HepG2 (cell line): Measurements from ENCODE around the gene MPIG6B. TPM values are rescaled to one million over a fixed set of nuclear protein-coding genes. Genes with fewer than 3 reads are reported as not detected.

Experiments
- FOSL2 ChIP-seq: sonication (generic); formaldehyde crosslinking; IDR thresholded peaks from 2 replicates; pipeline ENCODE4 v1.4.0; 2020; ENCODE audit warnings: missing genetic modification reagents
- FOXA3 ChIP-seq: IDR thresholded peaks from 2 replicates; pipeline ENCODE4 v1.6.1; 2016; ENCODE audit warnings: missing genetic modification reagents, missing compliant biosample characterization
- JDP2 ChIP-seq: sonication (generic); formaldehyde crosslinking; IDR thresholded peaks from 2 replicates; pipeline ENCODE4 v1.8.1; 2022; ENCODE audit warnings: missing genetic modification reagents, borderline replicate concordance
- KAT2B ChIP-seq: fragments of 150-350 bp; IDR thresholded peaks from 2 replicates; pipeline ENCODE4 v1.6.1; 2014; ENCODE audit warnings: low read depth, low read length, borderline replicate concordance
- RBAK ChIP-seq: sonication (generic); formaldehyde crosslinking; IDR thresholded peaks from 2 replicates; pipeline ENCODE4 v1.5.1; 2020; ENCODE audit warnings: mild to moderate bottlenecking, missing genetic modification reagents
- SIN3A ChIP-seq: IDR thresholded peaks from 2 replicates; pipeline ENCODE4 v1.6.1; 2011; ENCODE audit warnings: low read depth, mild to moderate bottlenecking, control low read depth, low read length, borderline replicate concordance
- U2AF1 ChIP-seq: fragments of 200-400 bp; formaldehyde crosslinking; optimal IDR thresholded peaks from 2 replicates; pipeline ENCODE3; 2017; ENCODE audit warnings: mild to moderate bottlenecking, low read depth, low read length
- ZNF317 ChIP-seq: sonication (generic); formaldehyde crosslinking; IDR thresholded peaks from 2 replicates; pipeline ENCODE4 v1.5.0; 2020; ENCODE audit warnings: mild to moderate bottlenecking, missing genetic modification reagents
- ZNF546 ChIP-seq: sonication (generic); formaldehyde crosslinking; conservative IDR thresholded peaks from 2 replicates; pipeline ENCODE4 v1.8.1; 2023; ENCODE audit warnings: mild to moderate bottlenecking, missing genetic modification reagents
- ZNF550 ChIP-seq: sonication (generic); formaldehyde crosslinking; IDR thresholded peaks from 2 replicates; pipeline ENCODE4 v1.4.0; 2020; ENCODE audit warnings: mild to moderate bottlenecking, missing genetic modification reagents, borderline replicate concordance
- ZNF629 ChIP-seq: sonication (generic); formaldehyde crosslinking; conservative IDR thresholded peaks from 2 replicates; pipeline ENCODE4 v1.5.0; 2020; ENCODE audit warnings: missing genetic modification reagents
- ZNF839 ChIP-seq: sonication (generic); formaldehyde crosslinking; IDR thresholded peaks from 2 replicates; pipeline ENCODE4 v1.4.0; 2020; ENCODE audit warnings: missing genetic modification reagents, mild to moderate bottlenecking, borderline replicate concordance
- polyA plus RNA-seq, 8 experiments: library from polyadenylated mRNA; depleted of rRNA in 3 of 8; stranded (reverse) in 7 of 8; unstranded in 1 of 8; fragments of >200 nt; fragmentation: Illumina TruSeq in 4 of 8; extraction: Trizol in 4 of 8; gene quantifications; 2 replicates each; pipeline versions ENCODE4 v1.2.1 to v1.2.3, GENCODE V29; 2011 to 2016; ENCODE audit warnings: low read depth in 4 of 8, missing spikeins in 1 of 8, mixed read lengths in 1 of 8; ENCODE audit not compliant: insufficient read depth in 1 of 8
- total RNA-seq, 5 experiments: library from RNA; depleted of rRNA; stranded (reverse); fragments of >200 nt; fragmentation: Illumina TruSeq; extraction: Trizol; gene quantifications; 2 replicates each; pipeline ENCODE4 v1.2.3, GENCODE V29; 2016; ENCODE audit warnings: low read depth in 1 of 5
- TF ChIP-seq, protein P1 (sequence below): sonication (generic); formaldehyde crosslinking; conservative IDR thresholded peaks from 2 replicates; pipeline ENCODE4 v1.8.0; 2022; ENCODE audit warnings: missing genetic modification reagents
- TF ChIP-seq, protein P2 (sequence below): IDR thresholded peaks from 2 replicates; pipeline ENCODE4 v1.6.1; 2012; ENCODE audit warnings: inconsistent platforms
- TF ChIP-seq, protein P3 (sequence below): sonication (generic); formaldehyde crosslinking; IDR thresholded peaks from 2 replicates; pipeline ENCODE4 v1.8.0; 2022; ENCODE audit warnings: missing genetic modification reagents, low read depth, mild to moderate bottlenecking, borderline replicate concordance
- TF ChIP-seq, protein P4 (sequence below): sonication (generic); formaldehyde crosslinking; IDR thresholded peaks from 2 replicates; pipeline ENCODE4 v1.9.0; 2021; ENCODE audit warnings: missing genetic modification reagents, borderline replicate concordance
- TF ChIP-seq, protein P5 (sequence below): sonication (generic); formaldehyde crosslinking; IDR thresholded peaks from 2 replicates; pipeline ENCODE4 v1.8.1; 2022; ENCODE audit warnings: mild to moderate bottlenecking, missing genetic modification reagents
- TF ChIP-seq, protein P6 (sequence below): sonication (generic); formaldehyde crosslinking; conservative IDR thresholded peaks from 2 replicates; pipeline ENCODE4 v1.8.0; 2022; ENCODE audit warnings: low read depth, missing genetic modification reagents
- TF ChIP-seq, protein P7 (sequence below): IDR thresholded peaks from 2 replicates; pipeline ENCODE4 v1.6.1; 2016; ENCODE audit warnings: missing compliant biosample characterization, missing genetic modification reagents, borderline replicate concordance

The MPIG6B gene
- total and polyA plus RNA-seq, 2 of the 13 experiments (the other 11 are each of a cell fraction or from before 2014, with no cell fraction given) = not detected

DNA sequence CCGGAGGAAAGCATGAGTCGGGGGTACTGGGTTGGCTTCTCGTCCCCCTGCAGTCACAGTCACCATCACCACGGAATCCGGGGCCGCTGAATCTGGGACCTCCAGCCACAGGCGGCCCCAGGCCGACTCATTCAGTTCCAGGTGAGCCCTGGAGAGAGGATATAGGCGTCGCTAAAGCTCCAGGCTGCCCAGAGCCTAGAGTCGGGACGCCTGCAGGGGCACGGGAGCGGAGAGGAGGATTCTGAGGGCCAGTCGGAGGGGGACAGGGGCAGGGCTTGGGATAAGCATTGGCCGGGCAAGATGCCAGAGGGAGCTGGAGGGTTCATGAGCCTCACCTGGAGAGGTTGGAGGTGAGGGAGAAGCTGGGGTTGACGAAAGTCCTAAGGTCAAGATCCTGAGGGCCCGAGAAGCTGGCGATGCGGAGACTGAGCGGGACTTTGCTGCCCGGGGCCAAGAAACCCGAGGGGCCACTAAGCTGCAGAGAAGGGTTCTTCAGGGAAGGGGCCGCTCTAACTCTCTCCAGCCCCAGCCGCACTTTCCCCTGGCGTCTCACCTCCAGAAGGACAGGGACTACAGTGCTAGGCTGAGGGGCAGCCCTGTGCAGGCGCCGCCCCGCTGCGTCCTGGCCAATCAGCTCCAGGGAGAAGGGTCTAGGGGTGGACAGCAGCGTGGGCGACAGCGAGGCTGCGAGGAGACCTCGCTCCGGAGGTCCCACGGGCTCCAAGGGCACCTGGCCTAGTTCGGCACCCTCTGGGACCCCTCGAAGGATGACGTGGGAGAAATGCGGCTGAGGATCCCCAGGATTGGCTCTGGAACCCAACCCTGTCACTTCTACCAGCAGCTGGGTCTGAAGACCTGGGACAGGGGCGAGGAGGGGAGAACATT, 43.0 kb downstream of the MPIG6B start (continued):
- TF ChIP-seq, protein P1, sequence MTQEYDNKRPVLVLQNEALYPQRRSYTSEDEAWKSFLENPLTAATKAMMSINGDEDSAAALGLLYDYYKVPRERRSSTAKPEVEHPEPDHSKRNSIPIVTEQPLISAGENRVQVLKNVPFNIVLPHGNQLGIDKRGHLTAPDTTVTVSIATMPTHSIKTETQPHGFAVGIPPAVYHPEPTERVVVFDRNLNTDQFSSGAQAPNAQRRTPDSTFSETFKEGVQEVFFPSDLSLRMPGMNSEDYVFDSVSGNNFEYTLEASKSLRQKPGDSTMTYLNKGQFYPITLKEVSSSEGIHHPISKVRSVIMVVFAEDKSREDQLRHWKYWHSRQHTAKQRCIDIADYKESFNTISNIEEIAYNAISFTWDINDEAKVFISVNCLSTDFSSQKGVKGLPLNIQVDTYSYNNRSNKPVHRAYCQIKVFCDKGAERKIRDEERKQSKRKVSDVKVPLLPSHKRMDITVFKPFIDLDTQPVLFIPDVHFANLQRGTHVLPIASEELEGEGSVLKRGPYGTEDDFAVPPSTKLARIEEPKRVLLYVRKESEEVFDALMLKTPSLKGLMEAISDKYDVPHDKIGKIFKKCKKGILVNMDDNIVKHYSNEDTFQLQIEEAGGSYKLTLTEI = no peak
- TF ChIP-seq ZNF629 (no peak), RBAK (CRISPR knock-in tag) (no peak), ZNF546 (no peak; the same call in 1 of the 2 replicates), U2AF1 (no peak), ZNF839 (CRISPR knock-in tag) (0 out of 2 replicates have a peak, but pooled peaks have one; percentile 59), JDP2 (no peak), SIN3A (no peak), ZNF550 (CRISPR knock-in tag) (no peak), FOSL2 (CRISPR knock-in tag) (0 out of 2 replicates have a peak, but pooled peaks have one; percentile 16), FOXA3 (CRISPR knock-in tag) (0 out of 2 replicates have a peak, but pooled peaks have one; percentile 8), KAT2B (no peak), ZNF317 (CRISPR knock-in tag) (peak; percentile 61; the same call in 1 of the 2 replicates)
- TF ChIP-seq, protein P2, sequence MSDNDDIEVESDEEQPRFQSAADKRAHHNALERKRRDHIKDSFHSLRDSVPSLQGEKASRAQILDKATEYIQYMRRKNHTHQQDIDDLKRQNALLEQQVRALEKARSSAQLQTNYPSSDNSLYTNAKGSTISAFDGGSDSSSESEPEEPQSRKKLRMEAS = peak; percentile 91
- TF ChIP-seq, protein P3, sequence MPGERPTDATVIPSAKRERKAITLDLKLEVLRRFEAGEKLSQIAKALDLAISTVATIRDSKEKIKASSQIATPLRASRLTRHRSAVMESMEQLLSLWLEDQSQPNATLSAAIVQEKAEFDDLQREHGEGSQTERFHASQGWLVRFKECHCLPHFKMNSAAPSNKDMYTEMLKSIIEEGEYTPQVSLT (CRISPR knock-in tag) = no peak
- TF ChIP-seq, protein P4, sequence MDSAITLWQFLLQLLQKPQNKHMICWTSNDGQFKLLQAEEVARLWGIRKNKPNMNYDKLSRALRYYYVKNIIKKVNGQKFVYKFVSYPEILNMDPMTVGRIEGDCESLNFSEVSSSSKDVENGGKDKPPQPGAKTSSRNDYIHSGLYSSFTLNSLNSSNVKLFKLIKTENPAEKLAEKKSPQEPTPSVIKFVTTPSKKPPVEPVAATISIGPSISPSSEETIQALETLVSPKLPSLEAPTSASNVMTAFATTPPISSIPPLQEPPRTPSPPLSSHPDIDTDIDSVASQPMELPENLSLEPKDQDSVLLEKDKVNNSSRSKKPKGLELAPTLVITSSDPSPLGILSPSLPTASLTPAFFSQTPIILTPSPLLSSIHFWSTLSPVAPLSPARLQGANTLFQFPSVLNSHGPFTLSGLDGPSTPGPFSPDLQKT = no peak
- TF ChIP-seq, protein P5, sequence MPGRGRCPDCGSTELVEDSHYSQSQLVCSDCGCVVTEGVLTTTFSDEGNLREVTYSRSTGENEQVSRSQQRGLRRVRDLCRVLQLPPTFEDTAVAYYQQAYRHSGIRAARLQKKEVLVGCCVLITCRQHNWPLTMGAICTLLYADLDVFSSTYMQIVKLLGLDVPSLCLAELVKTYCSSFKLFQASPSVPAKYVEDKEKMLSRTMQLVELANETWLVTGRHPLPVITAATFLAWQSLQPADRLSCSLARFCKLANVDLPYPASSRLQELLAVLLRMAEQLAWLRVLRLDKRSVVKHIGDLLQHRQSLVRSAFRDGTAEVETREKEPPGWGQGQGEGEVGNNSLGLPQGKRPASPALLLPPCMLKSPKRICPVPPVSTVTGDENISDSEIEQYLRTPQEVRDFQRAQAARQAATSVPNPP (CRISPR knock-in tag) = no peak
- TF ChIP-seq, protein P6, sequence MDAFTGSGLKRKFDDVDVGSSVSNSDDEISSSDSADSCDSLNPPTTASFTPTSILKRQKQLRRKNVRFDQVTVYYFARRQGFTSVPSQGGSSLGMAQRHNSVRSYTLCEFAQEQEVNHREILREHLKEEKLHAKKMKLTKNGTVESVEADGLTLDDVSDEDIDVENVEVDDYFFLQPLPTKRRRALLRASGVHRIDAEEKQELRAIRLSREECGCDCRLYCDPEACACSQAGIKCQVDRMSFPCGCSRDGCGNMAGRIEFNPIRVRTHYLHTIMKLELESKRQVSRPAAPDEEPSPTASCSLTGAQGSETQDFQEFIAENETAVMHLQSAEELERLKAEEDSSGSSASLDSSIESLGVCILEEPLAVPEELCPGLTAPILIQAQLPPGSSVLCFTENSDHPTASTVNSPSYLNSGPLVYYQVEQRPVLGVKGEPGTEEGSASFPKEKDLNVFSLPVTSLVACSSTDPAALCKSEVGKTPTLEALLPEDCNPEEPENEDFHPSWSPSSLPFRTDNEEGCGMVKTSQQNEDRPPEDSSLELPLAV (CRISPR knock-in tag) = no peak
- TF ChIP-seq, protein P7, sequence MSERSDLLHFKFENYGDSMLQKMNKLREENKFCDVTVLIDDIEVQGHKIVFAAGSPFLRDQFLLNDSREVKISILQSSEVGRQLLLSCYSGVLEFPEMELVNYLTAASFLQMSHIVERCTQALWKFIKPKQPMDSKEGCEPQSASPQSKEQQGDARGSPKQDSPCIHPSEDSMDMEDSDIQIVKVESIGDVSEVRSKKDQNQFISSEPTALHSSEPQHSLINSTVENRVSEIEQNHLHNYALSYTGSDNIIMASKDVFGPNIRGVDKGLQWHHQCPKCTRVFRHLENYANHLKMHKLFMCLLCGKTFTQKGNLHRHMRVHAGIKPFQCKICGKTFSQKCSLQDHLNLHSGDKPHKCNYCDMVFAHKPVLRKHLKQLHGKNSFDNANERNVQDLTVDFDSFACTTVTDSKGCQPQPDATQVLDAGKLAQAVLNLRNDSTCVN (CRISPR knock-in tag) = peak; percentile 34
